Liver (tissue), 3 donors: ENCODE measurements around the gene INTS3.
A peak's percentile ranks its signal among the peaks of the same experiment; 100 is the strongest.

Experiments used
- FOXA1 ChIP-seq: IDR thresholded peaks from 2 replicates; pipeline ENCODE4 v1.6.1; 2016; ENCODE audit warnings: antibody characterized with exemption
- HNF4A ChIP-seq, 2 donors: conservative IDR thresholded peaks; 2 replicates each; pipeline ENCODE4 v1.6.1; 2016; ENCODE audit warnings: antibody characterized with exemption in 2 of 2, mild to moderate bottlenecking in 2 of 2
- RAD21 ChIP-seq, 2 donors: IDR thresholded peaks; 2 replicates each; pipeline ENCODE4 v1.6.1; 2016; ENCODE audit warnings: antibody characterized with exemption in 2 of 2, mild to moderate bottlenecking in 2 of 2
- SP1 ChIP-seq: IDR thresholded peaks from 2 replicates; pipeline ENCODE4 v1.6.1; 2018; ENCODE audit warnings: antibody characterized with exemption, mild to moderate bottlenecking
- TAF1 ChIP-seq: conservative IDR thresholded peaks from 2 replicates; pipeline ENCODE4 v1.6.1; 2016; ENCODE audit warnings: antibody characterized with exemption, mild to moderate bottlenecking
- YY1 ChIP-seq: IDR thresholded peaks from 2 replicates; pipeline ENCODE4 v1.6.1; 2016; ENCODE audit warnings: antibody characterized with exemption, mild to moderate bottlenecking
- TF ChIP-seq, protein P1 (sequence below): fragments of 150-350 bp; IDR thresholded peaks from 2 replicates; pipeline ENCODE4 v1.5.1; 2017; ENCODE audit warnings: improper control_type of control experiment, low read depth, low read length; ENCODE audit not compliant: missing input control
- TF ChIP-seq, protein P2 (sequence below): IDR thresholded peaks from 2 replicates; pipeline ENCODE4 v1.6.1; 2016; ENCODE audit warnings: antibody characterized with exemption
- donor health status: healthy.
- donor health status: healthy.

DNA sequence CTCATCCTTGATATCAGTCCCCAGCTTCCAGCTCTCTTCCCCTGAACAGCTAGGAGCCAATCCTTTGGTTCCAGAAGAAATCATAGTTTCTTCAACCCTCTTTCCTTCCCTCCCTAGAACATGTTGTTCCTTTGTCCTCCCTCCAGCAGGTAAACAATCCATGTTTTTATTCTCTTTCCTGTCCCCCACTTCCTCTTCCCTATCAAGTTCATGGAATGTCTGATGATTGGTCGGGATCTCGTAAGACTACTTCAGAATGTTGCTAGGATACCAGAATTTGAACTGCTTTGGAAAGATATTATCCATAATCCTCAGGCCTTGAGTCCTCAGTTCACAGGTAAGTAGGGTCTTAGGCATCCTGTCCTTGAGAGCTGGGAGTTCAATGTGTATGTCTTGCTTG is 24.2 kb downstream of the INTS3 start:
- TF ChIP-seq, protein P1, sequence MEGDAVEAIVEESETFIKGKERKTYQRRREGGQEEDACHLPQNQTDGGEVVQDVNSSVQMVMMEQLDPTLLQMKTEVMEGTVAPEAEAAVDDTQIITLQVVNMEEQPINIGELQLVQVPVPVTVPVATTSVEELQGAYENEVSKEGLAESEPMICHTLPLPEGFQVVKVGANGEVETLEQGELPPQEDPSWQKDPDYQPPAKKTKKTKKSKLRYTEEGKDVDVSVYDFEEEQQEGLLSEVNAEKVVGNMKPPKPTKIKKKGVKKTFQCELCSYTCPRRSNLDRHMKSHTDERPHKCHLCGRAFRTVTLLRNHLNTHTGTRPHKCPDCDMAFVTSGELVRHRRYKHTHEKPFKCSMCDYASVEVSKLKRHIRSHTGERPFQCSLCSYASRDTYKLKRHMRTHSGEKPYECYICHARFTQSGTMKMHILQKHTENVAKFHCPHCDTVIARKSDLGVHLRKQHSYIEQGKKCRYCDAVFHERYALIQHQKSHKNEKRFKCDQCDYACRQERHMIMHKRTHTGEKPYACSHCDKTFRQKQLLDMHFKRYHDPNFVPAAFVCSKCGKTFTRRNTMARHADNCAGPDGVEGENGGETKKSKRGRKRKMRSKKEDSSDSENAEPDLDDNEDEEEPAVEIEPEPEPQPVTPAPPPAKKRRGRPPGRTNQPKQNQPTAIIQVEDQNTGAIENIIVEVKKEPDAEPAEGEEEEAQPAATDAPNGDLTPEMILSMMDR: no peak
- TF ChIP-seq RAD21 (IDR thresholded peaks at IDR 0.05) (no peak), TAF1 (no peak), SP1 (peak; percentile 27), YY1 (no peak), HNF4A (conservative IDR thresholded peaks at IDR 0.05) (no peak), FOXA1 (no peak)
- TF ChIP-seq, protein P2, sequence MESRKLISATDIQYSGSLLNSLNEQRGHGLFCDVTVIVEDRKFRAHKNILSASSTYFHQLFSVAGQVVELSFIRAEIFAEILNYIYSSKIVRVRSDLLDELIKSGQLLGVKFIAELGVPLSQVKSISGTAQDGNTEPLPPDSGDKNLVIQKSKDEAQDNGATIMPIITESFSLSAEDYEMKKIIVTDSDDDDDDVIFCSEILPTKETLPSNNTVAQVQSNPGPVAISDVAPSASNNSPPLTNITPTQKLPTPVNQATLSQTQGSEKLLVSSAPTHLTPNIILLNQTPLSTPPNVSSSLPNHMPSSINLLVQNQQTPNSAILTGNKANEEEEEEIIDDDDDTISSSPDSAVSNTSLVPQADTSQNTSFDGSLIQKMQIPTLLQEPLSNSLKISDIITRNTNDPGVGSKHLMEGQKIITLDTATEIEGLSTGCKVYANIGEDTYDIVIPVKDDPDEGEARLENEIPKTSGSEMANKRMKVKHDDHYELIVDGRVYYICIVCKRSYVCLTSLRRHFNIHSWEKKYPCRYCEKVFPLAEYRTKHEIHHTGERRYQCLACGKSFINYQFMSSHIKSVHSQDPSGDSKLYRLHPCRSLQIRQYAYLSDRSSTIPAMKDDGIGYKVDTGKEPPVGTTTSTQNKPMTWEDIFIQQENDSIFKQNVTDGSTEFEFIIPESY: no peak
